D721Med (cell line): ENCODE measurements around the gene SCN11A.

Experiments
- DNase-seq: peaks from one replicate; pipeline ENCODE4 v3.0.0; 2011; ENCODE audit warnings: low spot score; ENCODE audit not compliant: insufficient read length
- FAIRE-seq: peaks from 2 replicates; lab custom pipeline; 2011; peaks lifted over from hg19 to GRCh38; lab: Jason Lieb, UNC
- TF ChIP-seq, protein P1 (sequence below): IDR thresholded peaks from 2 replicates; pipeline ENCODE4 v1.5.1; 2012; ENCODE audit warnings: mild to moderate bottlenecking, control low read depth; ENCODE audit not compliant: insufficient read depth; ENCODE audit errors: missing control alignments

The SCN11A gene

DNA sequence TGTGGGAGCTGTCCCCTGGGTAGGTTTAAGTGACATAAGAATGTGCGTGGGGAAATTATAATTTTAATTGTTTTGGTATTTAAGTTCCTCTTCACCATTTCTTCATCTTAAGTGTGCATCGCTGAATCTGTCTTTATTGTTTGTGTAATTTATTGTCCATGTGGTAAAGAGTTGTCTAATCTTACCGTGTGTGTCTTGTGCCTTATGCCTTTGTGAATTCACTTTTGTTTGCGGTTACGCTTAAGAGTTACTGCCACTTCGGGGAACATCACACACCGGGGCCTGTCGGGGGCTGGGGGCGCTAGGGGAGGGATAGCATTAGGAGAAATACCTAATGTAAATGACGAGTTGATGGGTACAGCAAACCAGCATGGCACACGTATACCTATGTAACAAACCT lies 839 bp upstream of the SCN11A start:
- FAIRE-seq (no peak), DNase-seq (no peak)
- TF ChIP-seq, protein P1, sequence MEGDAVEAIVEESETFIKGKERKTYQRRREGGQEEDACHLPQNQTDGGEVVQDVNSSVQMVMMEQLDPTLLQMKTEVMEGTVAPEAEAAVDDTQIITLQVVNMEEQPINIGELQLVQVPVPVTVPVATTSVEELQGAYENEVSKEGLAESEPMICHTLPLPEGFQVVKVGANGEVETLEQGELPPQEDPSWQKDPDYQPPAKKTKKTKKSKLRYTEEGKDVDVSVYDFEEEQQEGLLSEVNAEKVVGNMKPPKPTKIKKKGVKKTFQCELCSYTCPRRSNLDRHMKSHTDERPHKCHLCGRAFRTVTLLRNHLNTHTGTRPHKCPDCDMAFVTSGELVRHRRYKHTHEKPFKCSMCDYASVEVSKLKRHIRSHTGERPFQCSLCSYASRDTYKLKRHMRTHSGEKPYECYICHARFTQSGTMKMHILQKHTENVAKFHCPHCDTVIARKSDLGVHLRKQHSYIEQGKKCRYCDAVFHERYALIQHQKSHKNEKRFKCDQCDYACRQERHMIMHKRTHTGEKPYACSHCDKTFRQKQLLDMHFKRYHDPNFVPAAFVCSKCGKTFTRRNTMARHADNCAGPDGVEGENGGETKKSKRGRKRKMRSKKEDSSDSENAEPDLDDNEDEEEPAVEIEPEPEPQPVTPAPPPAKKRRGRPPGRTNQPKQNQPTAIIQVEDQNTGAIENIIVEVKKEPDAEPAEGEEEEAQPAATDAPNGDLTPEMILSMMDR: no peak

DNA sequence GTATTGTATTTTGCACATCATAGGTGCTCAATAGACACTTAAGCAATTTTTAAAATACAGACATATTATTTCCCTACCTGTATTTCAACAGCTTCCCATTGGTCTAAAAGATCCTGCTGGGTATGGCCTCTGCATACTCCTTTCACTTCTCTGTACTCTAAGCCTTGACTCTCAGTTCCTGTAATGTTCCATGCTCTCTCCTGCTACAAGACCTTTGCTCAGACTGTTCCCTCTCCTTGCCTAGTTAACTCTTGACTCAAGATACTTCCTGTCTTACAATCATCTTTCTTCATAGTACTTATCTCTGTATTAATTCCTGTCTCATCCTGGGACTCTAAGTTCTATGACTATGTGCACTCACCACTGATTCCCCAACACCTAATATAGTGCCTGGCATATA lies 1.7 kb downstream of the SCN11A start:
- FAIRE-seq (no peak), DNase-seq (no peak)
- TF ChIP-seq, protein P1: no peak

DNA sequence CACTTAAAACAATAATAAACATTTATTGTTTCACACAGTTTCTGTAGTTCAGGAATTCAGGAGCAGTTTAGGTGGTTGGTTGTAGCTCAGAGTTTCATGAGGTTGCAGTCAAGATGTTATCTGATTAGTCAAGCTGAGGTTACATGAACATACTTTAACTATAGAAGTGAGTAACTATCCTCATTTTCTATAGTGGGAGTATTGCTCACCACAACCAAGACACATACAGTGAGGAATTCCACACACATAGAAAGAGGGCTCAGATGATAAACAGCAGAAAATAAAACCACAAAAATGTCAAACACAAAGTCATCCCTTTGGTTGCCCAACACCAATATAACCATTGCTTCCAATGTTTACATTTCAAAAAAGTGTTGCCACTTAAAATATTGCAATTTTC lies 13.6 kb downstream of the SCN11A start:
- FAIRE-seq (no peak), DNase-seq (no peak)
- TF ChIP-seq, protein P1: no peak

DNA sequence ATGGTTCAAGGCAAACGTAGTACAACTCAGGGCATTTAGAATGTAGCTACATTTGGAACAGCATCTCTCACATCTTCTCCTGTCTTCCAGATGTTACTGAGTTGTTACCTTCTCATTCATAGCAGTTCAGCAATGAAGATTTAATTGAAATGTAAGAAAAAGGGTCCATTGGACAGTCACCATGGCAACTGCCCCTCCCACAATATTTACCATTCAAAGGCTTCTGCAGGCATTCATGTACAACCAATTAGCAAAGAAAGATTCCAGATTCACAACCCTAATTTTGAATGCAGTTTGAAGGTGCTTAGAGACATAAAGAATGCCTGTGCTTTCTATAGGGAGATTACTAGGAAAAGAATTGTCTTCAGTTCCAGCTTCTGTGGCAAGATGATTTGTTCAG lies 22.2 kb downstream of the SCN11A start:
- TF ChIP-seq, protein P1: no peak
- FAIRE-seq: no peak

DNA sequence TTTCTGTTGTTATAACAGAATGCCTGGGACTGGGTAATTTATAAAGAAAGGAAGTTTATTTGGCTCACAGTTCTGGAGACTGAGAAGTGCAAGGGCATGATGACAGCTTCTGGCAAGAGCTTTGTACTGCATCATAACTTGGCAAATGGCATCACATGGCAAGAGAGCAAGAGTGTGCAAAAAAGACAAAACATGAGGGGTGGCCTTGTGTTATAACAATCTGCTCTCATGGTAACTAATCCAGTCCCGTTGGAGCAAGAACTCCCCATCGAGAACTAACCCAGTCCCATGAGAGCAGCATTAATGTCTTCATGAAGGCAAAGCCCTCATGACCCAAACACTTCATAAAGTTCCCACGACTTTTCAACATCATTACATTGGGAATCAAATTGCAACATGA lies 23.2 kb downstream of the SCN11A start:
- FAIRE-seq (no peak), DNase-seq (no peak)
- TF ChIP-seq, protein P1: no peak

More for the DNA sequence above, 22.2 kb downstream of the SCN11A start:
- DNase-seq: no peak

DNA sequence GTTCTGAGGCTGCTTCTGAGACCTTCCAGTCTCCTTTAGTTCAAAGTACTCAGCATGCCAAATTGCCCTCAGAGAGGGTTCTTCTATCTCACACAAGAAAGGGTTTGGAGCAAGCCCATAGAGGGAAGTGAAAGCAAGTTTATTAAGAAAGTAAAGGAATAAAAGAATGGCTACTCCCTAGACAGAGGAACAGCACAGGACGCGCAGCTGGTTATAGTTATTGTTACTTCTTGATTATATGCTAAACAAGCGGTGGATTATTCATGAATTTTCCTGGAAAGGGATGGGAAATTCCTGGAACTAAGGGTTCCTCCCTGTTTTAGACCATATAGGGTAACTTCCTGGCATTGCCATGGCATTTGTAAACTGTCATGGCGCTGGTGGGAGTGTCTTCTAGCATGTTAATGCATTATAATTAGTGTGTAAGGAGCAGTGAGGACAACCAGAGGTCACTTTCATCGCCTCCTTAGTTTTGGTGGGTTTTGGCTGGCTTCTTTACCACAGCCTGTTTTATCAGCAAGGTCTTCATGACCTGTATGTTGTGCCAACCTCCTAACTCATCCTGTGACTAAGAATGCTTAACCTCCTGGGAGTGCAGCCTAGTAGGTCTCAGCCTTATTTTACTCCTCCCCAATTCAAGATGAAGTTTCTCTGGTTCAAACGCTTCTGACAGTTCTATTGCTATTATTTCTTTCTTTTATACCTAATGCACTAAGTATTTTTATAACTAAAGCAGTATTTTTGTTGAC lies 26.3 kb downstream of the SCN11A start:
- TF ChIP-seq, protein P1: no peak
- DNase-seq (no peak), FAIRE-seq (no peak)

DNA sequence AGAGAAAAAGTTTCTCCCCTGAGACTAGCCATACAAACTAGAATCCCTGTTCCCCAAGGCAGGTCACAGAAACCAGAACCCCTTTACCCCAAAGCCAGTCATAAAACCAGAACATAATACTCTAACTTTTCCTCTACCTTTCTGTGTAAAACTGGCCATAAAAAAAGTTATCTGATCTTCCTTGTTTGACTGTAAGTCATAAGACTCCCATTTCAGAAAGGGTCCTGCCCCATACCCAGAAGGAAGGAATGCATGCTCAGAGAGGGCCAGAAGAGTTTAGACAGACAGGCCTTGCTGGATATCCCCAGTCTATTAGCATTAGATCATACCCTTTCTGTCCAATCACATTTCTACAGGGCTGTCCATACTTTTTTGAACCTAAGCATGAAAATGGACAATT lies 27.2 kb downstream of the SCN11A start:
- TF ChIP-seq, protein P1: no peak
- FAIRE-seq: no peak
- no peak for DNase-seq
